Heart right ventricle (tissue), 16 donors: Measurements from ENCODE around the gene SERPINE1. TPM values are rescaled to one million over a fixed set of nuclear protein-coding genes. Genes with fewer than 3 reads are reported as not detected.
"Not testable (repeated sequence)": the region's sequence is repeated elsewhere in the genome, so short reads cannot be mapped to it uniquely, and the experiment has no call there.

Experiments used
- ATAC-seq, 8 donors: fragments of 200-7000 bp; cut with Tn5 transposase; one replicate each; pipeline ENCODE4 v1.9.1; 2020; ENCODE audit warnings: mild to moderate bottlenecking in 8 of 8, moderate library complexity in 8 of 8, moderate number of reproducible peaks in 1 of 8
- DNase-seq, 2 donors: peaks; one replicate each; pipeline ENCODE4 v3.0.0-alpha.2; 2020
- H3K27ac ChIP-seq, 10 donors: fragments of 200-600 bp; sonication (generic) in 2 of 10; one replicate each; pipeline versions ENCODE4 v1.5.0 to v1.8.0; 2020 to 2022; ENCODE audit warnings: mild to moderate bottlenecking in 3 of 10
- H3K27me3 ChIP-seq, 7 donors: fragments of 200-600 bp; one replicate each; pipeline ENCODE4 v1.8.0; 2021 to 2022; ENCODE audit warnings: mild to moderate bottlenecking in 2 of 7
- H3K36me3 ChIP-seq, 9 donors: fragments of 200-600 bp; sonication (generic) in 1 of 9; one replicate each; pipeline versions ENCODE4 v1.5.0 to v1.8.0; 2020 to 2022; ENCODE audit warnings: mild to moderate bottlenecking in 2 of 9
- H3K4me1 ChIP-seq, 9 donors: fragments of 200-600 bp; sonication (generic) in 1 of 9; one replicate each; pipeline versions ENCODE4 v1.5.0 to v1.8.0; 2020 to 2022; ENCODE audit warnings: mild to moderate bottlenecking in 4 of 9
- H3K4me3 ChIP-seq, 10 donors: fragments of 200-600 bp; sonication (generic) in 2 of 10; one replicate each; pipeline versions ENCODE4 v1.5.0 to v1.8.0; 2020 to 2022; ENCODE audit warnings: mild to moderate bottlenecking in 7 of 10, moderate library complexity in 2 of 10
- H3K9me3 ChIP-seq, 11 donors: fragments of 200-600 bp in 10 of 11; sonication (generic) in 2 of 11; one replicate each; pipeline versions ENCODE4 v1.5.0 to v1.8.0; 2013 to 2022; ENCODE audit warnings: mild to moderate bottlenecking in 2 of 11, control low read depth in 1 of 11, moderate library complexity in 1 of 11
- WGBS, 2 donors: extraction: QIAGEN DNeasy Blood & Tissue Kit; methylation state at CpG; one replicate each; pipeline ENCODE4 v1.1.7; 2013; ENCODE audit warnings: inconsistent platforms in 1 of 2; 5-methylcytosine and 5-hydroxymethylcytosine counted together
- intact Hi-C, 10 donors: fragments of 100-400 bp; cut with DNase I; formaldehyde crosslinking; loops; one replicate each; pipeline versions ENCODE4 v1.11.1 to v1.14.2; 2022
- polyA plus RNA-seq, 2 donors: library from polyadenylated mRNA; stranded (reverse); fragments of 200-250 nt; gene quantifications; one replicate each; pipeline ENCODE4 v1.2.3, GENCODE V29; 2013
- total RNA-seq, 10 donors: library from RNA; stranded (reverse); fragmentation: NEBNext Ultra II Directional in 3 of 10; extraction: Animal tissue kit (Norgen Biotek cat#: 25700) in 3 of 10; gene quantifications; one replicate each; pipeline versions ENCODE4 v1.2.1 to v1.2.4, GENCODE V29; 2021 to 2023
- TF ChIP-seq, protein P1 (sequence below), 9 donors: fragments of 200-600 bp; sonication (generic) in 2 of 9; IDR thresholded peaks; one replicate each; pipeline versions ENCODE4 v1.5.0 to v1.8.0; 2021 to 2022; ENCODE audit warnings: antibody characterized with exemption in 9 of 9, mild to moderate bottlenecking in 5 of 9, moderate library complexity in 1 of 9
- donor health status: Arrhythmogenic right ventricular cardiomyopathy.
- donor health status: ischemic (EF 13 %, LVEDD 7.1; RV severe dilation, severe dysfunction).
- donor health status: healthy with polysubstance abuse.
- donor health status: DM: no; HTN: yes; CAD: no.
- donor health status: DM: no; HTN: no; CAD: no.
- donor health status: ischemic (EF 25% LVEDD 6.9; RV normal size, moderate dysfunction).
- donor health status: ischemic (EF 25% LVEDD 5.7; RV mildly dilated, moderate dysfunction).
- donor health status: healthy.
- donor health status: DM: yes; HTN: yes; CAD: no.
- donor health status: Ischemic cardiomyopathy.
- donor health status: ischemic (EF 35%, LVEDD 5.7; RV mildly dilated, moderate dysfunction).
- donor health status: nonischemic (EF 11% LVEDD 7.7; RV severe dilation, severe dysfunction).
- donor health status: DM: yes; HTN: yes; CAD: no.
- donor health status: PGD.
- donor health status: ischemic (EF 29% LVEDD 5.4; RV normal size, mild dysfunction).
- donor health status: nonischemic (EF 23%, LVEDD 6.1; RV moderate dilation, normal function).

Gene SERPINE1
- total and polyA plus RNA-seq, 12 donors = 1.2 to 269 (median 4.6) TPM

DNA sequence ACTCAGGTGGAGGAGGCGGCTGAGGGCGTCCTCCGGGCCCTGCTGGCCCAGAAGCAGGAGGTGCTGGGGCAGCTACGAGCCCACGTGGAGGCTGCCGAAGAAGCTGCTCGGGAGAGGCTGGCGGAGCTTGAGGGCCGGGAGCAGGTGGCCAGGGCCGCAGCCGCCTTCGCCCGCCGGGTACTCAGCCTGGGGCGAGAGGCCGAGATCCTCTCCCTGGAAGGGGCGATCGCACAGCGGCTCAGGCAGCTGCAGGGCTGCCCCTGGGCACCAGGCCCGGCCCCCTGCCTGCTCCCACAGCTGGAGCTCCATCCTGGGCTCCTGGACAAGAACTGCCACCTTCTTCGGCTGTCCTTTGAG, 38.9 kb upstream of the SERPINE1 start:
- 95 to 96% methylated on average over 21 of the region's 21 CpGs for WGBS, 2 donors

DNA sequence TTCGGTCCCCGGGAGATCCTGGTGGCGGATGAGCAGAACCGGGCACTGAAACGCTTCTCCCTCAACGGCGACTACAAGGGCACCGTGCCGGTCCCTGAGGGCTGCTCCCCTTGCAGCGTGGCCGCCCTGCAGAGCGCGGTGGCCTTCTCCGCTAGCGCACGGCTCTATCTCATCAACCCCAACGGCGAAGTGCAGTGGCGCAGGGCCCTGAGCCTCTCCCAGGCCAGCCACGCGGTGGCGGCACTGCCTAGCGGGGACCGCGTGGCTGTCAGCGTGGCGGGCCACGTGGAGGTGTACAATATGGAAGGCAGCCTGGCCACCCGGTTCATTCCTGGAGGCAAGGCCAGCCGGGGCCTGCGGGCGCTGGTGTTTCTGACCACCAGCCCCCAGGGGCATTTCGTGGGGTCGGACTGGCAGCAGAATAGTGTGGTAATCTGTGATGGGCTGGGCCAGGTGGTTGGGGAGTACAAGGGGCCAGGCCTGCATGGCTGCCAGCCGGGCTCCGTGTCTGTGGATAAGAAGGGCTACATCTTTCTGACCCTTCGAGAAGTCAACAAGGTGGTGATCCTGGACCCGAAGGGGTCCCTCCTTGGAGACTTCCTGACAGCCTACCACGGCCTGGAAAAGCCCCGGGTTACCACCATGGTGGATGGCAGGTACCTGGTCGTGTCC, 37.9 kb upstream of the SERPINE1 start:
- intact Hi-C loops = loop anchor here in 1 of 10 donors (5.0 kb wide), 1 partner anchor 38 kb away; the partner anchor contains the start of gene SERPINE1
- 95 to 97% methylated on average over 41 of the region's 41 CpGs for WGBS, 2 donors
- ATAC-seq (no peak), DNase-seq (no peak)
- Histone ChIP-seq H3K36me3 (peaks cover 0 to 49% (median 22%) of the 10 kb centered on the region in 9 donors), H3K27ac (no peak overlapping the region), H3K4me1 (peaks cover 0 to 57% (median 33%) of the 10 kb centered on the region in 9 donors), H3K27me3 (no peaks in the 10 kb centered on the region), H3K9me3 (no peaks in the 10 kb centered on the region), H3K4me3 (no peak overlapping the region)
- TF ChIP-seq, protein P1, sequence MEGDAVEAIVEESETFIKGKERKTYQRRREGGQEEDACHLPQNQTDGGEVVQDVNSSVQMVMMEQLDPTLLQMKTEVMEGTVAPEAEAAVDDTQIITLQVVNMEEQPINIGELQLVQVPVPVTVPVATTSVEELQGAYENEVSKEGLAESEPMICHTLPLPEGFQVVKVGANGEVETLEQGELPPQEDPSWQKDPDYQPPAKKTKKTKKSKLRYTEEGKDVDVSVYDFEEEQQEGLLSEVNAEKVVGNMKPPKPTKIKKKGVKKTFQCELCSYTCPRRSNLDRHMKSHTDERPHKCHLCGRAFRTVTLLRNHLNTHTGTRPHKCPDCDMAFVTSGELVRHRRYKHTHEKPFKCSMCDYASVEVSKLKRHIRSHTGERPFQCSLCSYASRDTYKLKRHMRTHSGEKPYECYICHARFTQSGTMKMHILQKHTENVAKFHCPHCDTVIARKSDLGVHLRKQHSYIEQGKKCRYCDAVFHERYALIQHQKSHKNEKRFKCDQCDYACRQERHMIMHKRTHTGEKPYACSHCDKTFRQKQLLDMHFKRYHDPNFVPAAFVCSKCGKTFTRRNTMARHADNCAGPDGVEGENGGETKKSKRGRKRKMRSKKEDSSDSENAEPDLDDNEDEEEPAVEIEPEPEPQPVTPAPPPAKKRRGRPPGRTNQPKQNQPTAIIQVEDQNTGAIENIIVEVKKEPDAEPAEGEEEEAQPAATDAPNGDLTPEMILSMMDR (IDR thresholded peaks at IDR 0.05) = no peak

More for the DNA sequence above, 38.9 kb upstream of the SERPINE1 start:
- no peaks in the 10 kb centered on the region for H3K9me3 ChIP-seq
- ATAC-seq (no peak), DNase-seq (no peak)
- TF ChIP-seq, protein P1 (IDR thresholded peaks at IDR 0.05) = no peak
- H3K36me3 ChIP-seq = peaks cover 0 to 49% (median 22%) of the 10 kb centered on the region in 9 donors
- H3K27ac ChIP-seq = no peak overlapping the region
- H3K4me3 ChIP-seq = no peak overlapping the region
- peaks cover 0 to 50% (median 33%) of the 10 kb centered on the region in 9 donors for H3K4me1 ChIP-seq
- intact Hi-C loops = loop anchor here in 1 of 10 donors (5.0 kb wide), 1 partner anchor 39 kb away; the partner anchor contains the start of gene SERPINE1
- no peaks in the 10 kb centered on the region for H3K27me3 ChIP-seq

DNA sequence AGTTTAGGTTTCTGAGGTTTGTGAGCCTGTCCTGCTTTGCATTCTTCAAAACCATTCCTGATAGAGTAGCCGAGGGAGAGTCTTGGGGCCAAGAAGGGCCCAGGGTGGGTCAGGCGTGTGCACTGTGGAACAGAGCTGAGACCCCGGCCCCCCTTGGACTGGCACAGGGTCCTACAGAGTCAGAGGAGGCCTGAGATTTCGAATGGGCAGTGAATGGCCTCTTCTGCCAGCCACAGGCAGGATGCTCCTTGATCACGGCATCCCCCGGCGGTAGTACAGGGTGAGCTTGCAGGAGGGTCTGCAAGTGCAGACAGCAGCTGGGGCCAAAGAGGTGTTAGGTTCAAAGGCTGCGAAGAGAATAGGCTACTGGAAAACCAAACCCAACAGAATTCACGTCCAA, 37.0 kb upstream of the SERPINE1 start:
- Histone ChIP-seq H3K4me3 (no peak overlapping the region), H3K27ac (no peak overlapping the region), H3K4me1 (peaks cover 0 to 58% (median 32%) of the 10 kb centered on the region in 9 donors), H3K27me3 (no peaks in the 10 kb centered on the region), H3K36me3 (peaks cover 0 to 49% (median 22%) of the 10 kb centered on the region in 9 donors), H3K9me3 (no peaks in the 10 kb centered on the region)
- DNase-seq = no peak
- no peak for ATAC-seq
- intact Hi-C loops = loop anchor here in 1 of 10 donors (5.0 kb wide), 1 partner anchor 37 kb away; the partner anchor contains the start of gene SERPINE1
- WGBS, 2 donors = 94 to 95% methylated on average over 9 of the region's 9 CpGs
- TF ChIP-seq, protein P1 (IDR thresholded peaks at IDR 0.05) = no peak

DNA sequence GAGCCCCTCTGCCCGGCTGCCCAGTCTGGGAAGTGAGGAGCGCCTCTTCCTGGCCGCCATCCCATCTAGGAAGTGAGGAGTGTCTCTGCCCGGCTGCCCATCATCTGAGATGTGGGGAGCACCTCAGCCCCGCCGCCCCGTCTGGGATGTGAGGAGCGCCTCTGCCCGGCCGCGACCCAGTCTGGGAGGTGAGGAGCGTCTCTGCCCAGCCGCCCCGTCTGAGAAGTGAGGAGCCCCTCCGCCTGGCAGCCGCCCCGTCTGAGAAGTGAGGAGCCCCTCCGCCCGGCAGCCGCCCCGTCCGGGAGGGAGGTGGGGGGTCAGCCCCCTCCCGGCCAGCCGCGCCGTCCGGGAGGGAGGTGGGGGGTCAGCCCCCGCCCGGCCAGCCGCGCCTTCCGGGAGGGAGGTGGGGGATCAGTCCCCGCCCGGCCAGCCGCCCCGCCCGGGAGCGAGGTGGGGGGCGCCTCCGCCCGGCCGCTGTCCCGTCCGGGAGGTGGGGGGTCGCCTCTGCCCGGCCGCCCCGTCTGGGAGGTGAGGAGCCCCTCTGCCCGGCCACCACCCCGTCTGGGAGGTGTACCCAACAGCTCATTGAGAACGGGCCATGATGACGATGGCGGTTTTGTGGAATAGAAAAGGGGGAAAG, 34.5 kb upstream of the SERPINE1 start:
- ATAC-seq, H3K27me3 ChIP-seq, H3K27ac ChIP-seq, H3K4me3 ChIP-seq, DNase-seq, H3K9me3 ChIP-seq, intact Hi-C loops: not testable (repeated sequence)
- WGBS, 2 donors = 94 to 96% methylated on average over 27 to 51 of the region's 53 CpGs
- H3K4me1 ChIP-seq = peaks cover 0 to 45% (median 16%) of the 10 kb centered on the region in 9 donors
- H3K36me3 ChIP-seq = peaks cover 0 to 41% (median 18%) of the 10 kb centered on the region in 9 donors
